NK-92 (cell line): ENCODE results near the gene RCAN2.

Source experiments
- DNase-seq: peaks from one replicate; lab custom pipeline; 2025; ENCODE audit not compliant: unreplicated experiment; lab: John Stamatoyannopoulos, UW

Gene RCAN2

DNA sequence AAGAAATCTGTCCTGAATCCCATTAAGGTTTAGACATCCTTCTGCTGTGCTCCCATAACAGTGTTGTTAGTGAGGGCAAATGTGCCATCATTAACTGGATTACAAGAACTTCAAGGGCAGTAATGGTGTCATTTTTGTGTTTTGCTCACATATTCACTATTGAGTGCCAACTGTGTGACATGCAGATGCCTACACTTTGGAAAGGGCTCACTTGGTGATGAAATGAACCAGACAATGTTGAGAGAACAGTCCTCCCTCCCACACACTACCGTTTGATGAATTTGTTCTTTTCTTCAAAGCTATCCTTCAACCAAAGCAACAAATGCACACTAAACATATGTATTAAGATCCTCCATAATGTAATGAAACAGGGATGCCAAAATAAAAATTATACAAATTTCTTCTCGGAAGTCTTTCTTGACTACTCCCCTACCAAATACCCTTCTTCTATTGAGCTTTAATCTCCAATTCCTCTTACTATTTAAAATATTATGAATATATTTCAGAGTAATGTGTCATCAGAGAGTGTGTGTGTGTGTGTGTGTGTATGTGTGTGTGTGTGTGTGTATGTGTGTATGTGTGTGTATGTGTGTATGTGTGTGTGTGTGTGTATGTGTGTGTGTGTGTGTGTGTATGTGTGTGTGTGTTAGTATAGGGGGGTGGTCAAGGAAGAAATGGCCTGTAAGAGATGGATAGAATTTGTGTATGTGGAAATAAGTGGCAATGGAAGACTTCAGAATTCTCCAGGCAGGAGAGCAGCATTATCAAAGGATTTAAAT lies 228.1 kb downstream of the RCAN2 start:
- no peak for DNase-seq

DNA sequence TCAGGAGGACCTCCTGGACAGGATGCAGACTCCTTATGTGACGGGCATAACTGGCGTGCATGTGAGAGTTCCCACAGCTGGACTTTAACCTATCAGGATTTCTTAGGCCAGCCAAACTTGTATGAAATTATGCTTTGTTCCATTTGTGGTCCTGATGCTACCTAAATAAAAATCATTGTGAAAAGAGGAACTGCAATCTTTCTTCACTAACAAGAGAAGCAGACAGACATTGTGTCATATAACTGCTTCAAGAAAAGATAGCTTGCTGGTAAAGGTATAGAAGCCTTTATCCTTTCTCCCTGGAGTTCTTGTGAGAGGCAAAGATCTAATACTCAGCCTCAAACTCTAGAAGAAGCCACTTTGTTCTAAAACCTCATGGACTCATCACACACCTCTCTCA lies 233.0 kb downstream of the RCAN2 start:
- no peak for DNase-seq

GRCh38 chr6:46255528-46255927 lies 235.7 kb downstream of the RCAN2 start:
- DNase-seq, result no peak

DNA sequence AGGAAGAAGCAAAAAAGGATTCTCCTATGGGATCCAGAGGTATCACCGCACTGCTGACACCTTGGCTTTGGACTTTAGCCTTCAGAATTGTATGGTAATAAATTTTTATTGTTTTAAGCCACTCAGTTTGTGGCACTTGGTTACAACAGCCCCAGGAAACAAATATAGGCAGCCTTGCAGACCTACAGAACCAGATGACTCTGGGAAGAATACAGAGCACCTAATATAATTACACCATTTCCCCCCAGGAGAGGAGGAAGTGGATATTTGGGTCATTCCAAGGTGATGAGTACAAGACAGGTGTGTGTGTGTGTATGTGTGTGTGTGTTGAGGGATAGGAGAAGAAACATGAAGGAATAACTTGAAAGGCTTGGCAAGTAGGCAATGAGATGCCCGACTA lies 236.3 kb downstream of the RCAN2 start:
- DNase-seq, result no peak

DNA sequence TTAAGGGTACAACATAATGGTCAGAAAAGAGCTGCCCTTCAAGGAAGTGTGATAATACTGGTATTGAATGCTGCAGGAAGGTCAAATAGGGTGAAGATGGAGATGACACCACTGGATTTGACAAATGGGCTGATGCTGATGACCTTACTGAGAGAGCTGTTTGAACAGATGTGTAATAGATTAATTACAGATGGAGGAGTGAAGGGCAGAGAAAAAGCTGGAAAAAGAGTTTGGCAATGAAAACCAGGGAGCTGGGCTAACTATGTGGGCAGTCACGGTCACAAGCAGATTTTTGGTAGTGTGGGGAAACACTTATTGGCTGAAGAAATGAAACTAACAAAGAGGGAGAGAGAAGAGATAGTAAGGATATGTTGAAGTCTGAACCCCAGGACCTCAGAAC lies 236.9 kb downstream of the RCAN2 start:
- DNase-seq, result no peak

DNA sequence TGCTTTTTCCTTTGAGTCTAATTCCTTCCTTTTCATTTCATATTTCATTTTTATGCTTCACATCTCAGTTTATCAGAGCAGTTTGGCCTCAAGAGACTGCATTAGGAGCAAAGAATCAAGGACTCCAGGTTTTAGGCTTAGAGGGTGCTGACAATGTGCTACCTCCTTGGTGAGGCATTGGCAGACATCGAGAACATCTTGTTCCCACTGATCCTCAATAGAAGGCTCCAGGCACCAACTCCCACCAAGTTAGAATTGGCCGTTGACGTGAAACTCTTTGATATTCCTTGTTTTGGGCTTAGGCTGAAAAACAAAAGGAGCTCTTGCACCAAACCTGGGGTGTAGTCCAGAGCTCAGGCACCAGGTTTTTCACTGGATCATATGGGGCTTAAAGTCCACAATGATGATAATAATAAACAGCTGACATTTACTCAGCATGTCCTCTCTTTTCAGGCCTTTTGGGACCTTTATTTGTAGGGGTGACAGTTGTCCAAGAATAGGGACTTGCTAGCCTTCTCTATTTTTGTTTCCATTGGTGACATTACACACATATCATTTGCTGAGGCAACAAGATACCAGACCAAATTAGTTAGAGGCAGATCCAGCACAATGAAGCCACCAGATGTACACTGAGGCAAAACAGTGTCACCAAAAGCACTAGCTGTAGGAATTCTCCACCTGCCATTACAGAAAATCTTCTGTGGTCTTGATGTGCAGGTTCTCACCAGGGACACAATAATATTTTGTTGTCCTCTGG lies 239.5 kb downstream of the RCAN2 start:
- DNase-seq, result no peak

GRCh38 chr6:46248143-46248542 lies 243.1 kb downstream of the RCAN2 start:
- DNase-seq, result no peak

GRCh38 chr6:46246727-46247126 lies 244.5 kb downstream of the RCAN2 start:
- no peak for DNase-seq

GRCh38 chr6:46246081-46246480 lies 245.2 kb downstream of the RCAN2 start:
- no peak for DNase-seq

DNA sequence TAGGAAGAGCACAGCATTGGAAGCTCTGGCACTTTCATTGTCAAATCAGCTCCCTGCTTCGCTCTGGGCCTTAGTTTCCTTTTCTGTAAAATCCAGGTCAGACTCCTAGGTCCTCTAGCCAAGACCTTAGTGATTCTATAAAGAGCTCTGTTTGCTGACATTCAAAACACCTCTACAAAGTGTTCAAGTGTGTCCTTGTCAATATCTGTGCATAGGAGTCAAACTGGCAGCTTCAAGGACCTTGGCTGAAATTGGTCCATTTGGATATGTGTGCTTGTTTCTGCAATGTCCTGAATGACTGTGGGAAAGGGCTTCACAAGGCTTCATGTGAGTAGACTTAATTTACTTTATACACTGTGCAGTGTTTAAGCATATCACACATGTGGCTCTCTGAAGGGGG lies 246.6 kb downstream of the RCAN2 start:
- DNase-seq, result no peak

- no peak for DNase-seq
Observed at GRCh38 chr6:46243754-46244153, 247.5 kb downstream of the RCAN2 start.

GRCh38 chr6:46242921-46243320 lies 248.3 kb downstream of the RCAN2 start:
- DNase-seq, result no peak

DNA sequence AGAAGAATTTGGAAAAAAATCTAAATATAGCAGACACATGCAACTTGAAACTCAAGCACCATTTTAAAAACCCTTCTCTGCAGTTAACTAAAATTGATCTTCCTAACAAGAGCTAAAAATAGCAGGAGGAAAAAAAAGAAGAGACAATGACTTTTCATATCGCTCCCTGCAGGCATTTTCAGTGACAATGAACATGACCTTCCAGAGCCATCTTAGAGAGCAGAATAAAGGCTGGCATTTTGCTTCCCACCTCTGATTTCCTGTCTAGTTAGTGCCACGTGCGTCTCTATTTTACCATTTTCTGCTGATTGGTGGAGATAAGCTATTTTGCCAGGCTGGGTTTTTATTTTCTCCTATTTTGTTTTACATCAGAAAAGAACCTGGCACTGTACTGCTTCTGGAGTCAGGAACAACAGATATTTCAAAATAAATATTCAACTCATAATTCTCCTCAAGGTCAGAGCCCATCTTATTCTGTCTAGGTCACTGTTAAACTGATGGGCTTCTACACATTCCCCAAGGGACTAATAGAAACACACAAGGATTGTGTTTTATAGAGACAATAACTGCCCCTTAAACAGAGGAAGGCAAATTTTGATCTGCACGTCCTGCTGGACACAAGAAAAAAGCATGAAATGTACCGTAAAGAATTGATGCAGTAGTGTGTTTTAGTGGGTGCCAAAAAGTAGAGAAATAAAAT lies 250.2 kb downstream of the RCAN2 start:
- DNase-seq, result no peak

DNA sequence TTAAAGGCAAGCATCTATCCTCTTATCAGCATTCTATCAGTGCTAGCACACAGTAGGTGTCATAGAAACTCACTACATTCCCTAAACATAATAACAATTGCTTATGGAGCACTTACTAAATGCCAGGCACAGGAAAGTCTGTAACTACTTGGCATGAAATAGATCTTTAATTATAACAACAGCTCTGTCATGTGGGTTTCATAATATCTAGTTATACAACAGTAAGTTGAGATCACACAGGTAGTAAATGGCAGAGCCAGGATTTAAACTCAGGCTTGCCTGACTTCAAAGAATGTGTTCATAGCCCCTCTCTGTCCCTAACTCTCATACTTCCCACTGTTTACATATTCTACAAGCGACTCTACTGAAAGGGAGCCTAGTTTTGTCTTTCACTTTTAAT lies 254.5 kb downstream of the RCAN2 start:
- no peak for DNase-seq

- no peak for DNase-seq
Observed at GRCh38 chr6:46235242-46235641, 256.0 kb downstream of the RCAN2 start.

DNA sequence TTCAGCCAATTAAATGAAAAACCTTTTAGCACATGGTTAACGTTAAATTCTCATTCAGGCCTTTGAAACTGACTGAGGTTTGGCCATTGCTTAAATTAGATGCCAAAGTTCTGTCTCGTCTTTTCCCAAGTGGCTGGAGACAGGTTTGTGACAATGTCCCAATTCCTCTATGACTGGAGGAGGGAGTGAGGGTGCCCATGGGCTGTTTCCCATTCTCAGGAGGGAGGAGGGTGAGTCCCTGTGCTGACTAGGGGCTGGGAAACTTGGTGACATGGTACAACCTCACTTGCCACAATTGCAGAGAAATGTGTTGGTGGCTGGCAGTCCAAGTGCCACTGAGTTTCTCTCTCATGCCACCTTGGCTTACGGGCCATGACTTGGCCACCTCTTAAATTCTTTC lies 256.5 kb downstream of the RCAN2 start:
- no peak for DNase-seq

GRCh38 chr6:46234156-46234556 lies 257.1 kb downstream of the RCAN2 start:
- DNase-seq, result no peak

DNA sequence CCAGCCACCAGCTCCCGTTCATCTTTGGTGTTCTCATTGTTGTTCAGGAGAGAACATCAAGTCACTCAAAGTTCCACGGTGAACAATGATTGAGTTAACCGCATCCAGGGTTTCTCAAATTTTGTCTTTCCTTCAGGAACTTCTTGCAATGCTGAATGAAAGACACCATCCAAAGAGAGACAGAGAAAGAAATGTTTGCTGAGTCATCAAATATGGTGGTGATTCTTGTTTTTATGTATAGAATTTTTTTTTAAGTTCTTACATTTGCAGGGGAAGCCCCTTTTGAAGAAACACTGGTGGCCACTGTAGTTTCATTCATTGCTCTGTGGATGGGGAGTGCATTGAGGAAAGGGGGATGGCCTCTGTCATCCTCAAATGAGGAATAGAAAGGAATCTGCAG lies 258.1 kb downstream of the RCAN2 start:
- DNase-seq, result no peak

DNA sequence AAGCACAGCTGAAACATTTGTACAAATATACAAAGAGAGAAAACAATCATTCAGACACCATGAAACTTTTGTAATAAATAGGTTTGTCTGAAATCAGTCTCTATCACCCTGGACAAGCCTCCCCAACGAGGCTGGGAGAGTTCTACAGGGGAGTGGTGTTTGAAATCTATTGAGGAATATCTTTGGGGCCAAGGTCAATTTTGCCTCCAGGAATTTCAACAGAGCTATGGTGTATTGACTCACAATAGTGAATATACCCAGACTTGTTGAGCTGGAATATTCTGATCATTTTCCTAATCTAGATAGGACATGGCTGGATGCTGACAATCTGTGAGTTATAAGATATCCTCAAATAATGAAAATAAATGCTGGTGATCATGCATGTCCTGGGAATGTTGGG lies 269.0 kb downstream of the RCAN2 start:
- DNase-seq, result no peak

DNA sequence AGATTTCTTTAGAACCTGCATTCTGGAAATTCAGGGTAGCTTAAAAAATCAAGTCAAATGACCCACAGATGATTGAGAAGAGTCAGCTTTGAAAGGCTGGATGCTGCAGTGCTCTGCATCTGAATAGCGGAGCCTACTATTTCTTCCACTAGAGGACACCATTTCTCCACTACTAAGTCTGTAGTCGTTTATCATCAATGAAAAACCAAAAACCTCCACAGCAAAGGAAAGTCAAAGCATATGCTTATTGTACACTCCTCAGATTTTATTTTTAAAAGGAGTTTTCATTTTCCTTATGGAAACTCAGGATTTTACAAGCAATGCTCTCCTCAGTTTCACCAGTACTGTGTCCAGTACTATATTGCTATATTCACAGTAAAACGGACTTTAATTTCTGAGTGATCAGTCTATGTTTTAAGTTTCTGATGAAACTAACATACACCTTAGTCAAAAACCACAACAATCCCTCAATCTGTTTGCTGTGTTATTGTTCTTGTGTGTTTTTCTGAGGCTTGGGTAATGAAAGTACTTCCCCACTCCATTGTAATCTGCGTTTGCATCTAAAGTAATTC lies 269.9 kb downstream of the RCAN2 start:
- DNase-seq, result no peak

GRCh38 chr6:46220352-46221221 lies 270.7 kb downstream of the RCAN2 start:
- no peak for DNase-seq
